Ectodermal cell (in vitro differentiated cells): ENCODE results near the gene SLC16A6.
"Not testable (repeated sequence)": the region's sequence is repeated elsewhere in the genome, so short reads cannot be mapped to it uniquely, and the experiment has no call there.

Experiments used
- H3K27ac ChIP-seq: 2 replicates; pipeline ENCODE4 v1.7.0; 2013; ENCODE audit warnings: mild to moderate bottlenecking, low read depth, low read length; ENCODE audit not compliant: insufficient read depth, poor library complexity, severe bottlenecking
- H3K27me3 ChIP-seq: 2 replicates; pipeline ENCODE4 v1.7.0; 2013; ENCODE audit warnings: mild to moderate bottlenecking, low read length; ENCODE audit not compliant: insufficient read depth, control insufficient read depth, poor library complexity, severe bottlenecking
- H3K36me3 ChIP-seq: one replicate; pipeline ENCODE4 v1.7.0; 2013; ENCODE audit warnings: low read length; ENCODE audit not compliant: control insufficient read depth, insufficient read depth
- H3K4me1 ChIP-seq: one replicate; pipeline ENCODE4 v1.7.0; 2013; ENCODE audit warnings: low read length; ENCODE audit not compliant: control insufficient read depth, insufficient read depth
- H3K4me3 ChIP-seq: 2 replicates; pipeline ENCODE4 v1.7.0; 2013; ENCODE audit warnings: low read depth, low read length, control low read depth; ENCODE audit not compliant: insufficient read depth
- H3K9me3 ChIP-seq: 2 replicates; pipeline ENCODE4 v1.7.0; 2013; ENCODE audit warnings: mild to moderate bottlenecking, low read length, moderate library complexity; ENCODE audit not compliant: control insufficient read depth
- WGBS, 2 experiments: methylation state at CpG; one replicate each; pipeline ENCODE4 v1.1.7; 2013; ENCODE audit warnings: missing lambda C conversion rate in 2 of 2; 5-methylcytosine and 5-hydroxymethylcytosine counted together

Gene SLC16A6

DNA sequence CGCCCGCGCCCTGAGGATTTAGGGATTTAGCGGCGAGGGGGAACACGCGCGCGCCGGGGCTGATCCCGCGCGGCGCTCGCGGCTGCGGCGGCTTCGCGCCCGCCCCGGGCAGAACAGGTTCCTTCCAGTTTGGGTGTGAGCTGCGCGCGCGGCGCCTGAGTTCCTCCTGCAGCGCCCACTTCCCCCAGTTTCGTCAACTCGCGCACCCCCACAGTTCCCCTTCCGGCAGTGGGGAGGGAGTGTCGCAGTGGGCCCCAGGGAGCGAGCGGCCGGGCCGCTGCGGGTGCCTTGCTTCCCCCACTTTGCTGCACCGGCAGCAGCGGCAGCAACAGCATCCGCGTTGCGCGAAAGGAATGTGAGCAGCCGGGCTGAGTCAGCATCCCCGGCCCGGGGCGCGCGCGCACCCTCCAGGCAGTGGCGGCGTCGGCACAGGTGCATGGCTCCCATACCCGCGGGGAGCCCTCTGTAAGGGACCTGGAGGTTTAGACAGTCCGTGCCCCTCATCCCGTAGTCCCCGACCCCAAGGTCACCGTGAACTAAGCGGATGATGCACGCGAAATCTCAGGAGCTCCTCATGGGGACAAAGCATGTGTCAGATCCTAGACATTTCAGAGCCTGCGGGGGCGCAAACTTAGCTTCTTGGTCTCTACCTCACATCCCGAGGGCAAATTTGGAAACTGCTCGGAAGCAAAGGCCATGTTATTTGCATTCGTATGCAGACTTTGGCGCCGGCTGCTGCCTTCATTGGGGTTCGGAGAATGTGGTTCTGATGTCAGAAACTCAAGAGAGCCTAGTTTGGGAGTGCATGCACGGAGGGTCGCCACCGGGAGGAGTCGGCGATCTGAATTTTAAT, 1.1 kb upstream of the SLC16A6 start:
- Histone ChIP-seq H3K27ac (peak overlapping the region; percentile 76), H3K9me3 (no peaks in the 10 kb centered on the region), H3K27me3 (peaks cover 52% of the 10 kb centered on the region), H3K4me1 (peaks cover 24% of the 10 kb centered on the region), H3K4me3 (peak overlapping the region; percentile 79), H3K36me3 (no peaks in the 10 kb centered on the region)
- WGBS, 2 experiments, result 0% methylated on average over 76 of the region's 76 CpGs

DNA sequence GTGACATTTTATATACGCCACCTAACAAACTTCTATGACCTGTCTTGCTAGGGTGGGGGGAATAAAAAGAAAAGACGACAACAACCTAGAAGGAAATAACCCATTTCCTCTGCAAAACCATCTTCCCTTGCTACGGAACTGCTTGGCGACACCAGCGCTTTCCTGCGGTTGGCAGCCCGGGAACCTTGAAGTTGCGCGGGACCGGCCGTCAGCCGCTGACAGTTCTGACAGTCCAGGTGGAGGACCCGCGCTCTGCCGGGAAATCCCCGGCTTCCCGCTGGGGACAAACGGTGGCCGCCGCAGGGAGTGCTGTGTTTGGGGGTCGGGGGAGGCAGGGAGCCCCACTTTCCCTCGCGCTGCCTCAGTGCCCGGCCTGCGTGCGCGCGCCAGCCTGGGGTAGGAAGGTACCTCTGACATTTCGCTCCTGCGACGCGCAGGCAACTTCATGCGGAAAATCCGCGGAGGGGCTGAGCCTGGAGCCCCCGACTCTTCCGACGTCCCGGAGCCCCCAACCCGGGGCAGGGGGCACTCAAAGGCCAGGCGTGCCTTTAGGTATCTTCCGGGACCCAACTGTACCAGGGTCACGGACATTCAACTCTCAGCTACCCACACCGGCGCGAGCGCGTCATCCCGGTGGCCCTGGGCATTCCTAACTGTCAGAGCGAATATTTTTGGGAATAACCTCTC, 516 bp downstream of the SLC16A6 start:
- Histone ChIP-seq H3K4me1 (peaks cover 20% of the 10 kb centered on the region), H3K9me3 (no peaks in the 10 kb centered on the region), H3K27ac (no peak overlapping the region), H3K4me3 (peak overlapping the region; percentile 79), H3K27me3 (peaks cover 52% of the 10 kb centered on the region), H3K36me3 (no peaks in the 10 kb centered on the region)
- 1% methylated on average over 49 of the region's 50 CpGs for WGBS, 2 experiments

DNA sequence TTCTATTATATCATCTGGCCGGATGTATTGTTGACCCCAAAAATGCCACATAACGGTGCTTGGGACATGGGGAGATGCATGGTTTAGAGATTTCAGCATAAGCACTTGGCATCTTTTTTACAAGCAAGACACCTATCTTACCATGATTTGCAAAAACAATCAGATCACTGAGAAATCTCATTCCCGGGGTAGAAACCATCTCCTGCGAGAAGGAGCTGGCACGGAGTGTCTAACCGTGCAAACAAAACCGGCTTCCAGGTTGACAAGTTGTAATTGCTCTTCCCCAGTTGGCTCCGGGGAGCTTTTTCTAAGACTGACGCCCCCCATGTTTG, 1.0 kb downstream of the SLC16A6 start:
- WGBS, 2 experiments, result 21 to 28% methylated on average over 9 of the region's 9 CpGs
- Histone ChIP-seq H3K27ac (no peak overlapping the region), H3K4me1 (peaks cover 20% of the 10 kb centered on the region), H3K4me3 (peak overlapping the region; percentile 79), H3K9me3 (no peaks in the 10 kb centered on the region), H3K27me3 (peaks cover 52% of the 10 kb centered on the region), H3K36me3 (no peaks in the 10 kb centered on the region)

DNA sequence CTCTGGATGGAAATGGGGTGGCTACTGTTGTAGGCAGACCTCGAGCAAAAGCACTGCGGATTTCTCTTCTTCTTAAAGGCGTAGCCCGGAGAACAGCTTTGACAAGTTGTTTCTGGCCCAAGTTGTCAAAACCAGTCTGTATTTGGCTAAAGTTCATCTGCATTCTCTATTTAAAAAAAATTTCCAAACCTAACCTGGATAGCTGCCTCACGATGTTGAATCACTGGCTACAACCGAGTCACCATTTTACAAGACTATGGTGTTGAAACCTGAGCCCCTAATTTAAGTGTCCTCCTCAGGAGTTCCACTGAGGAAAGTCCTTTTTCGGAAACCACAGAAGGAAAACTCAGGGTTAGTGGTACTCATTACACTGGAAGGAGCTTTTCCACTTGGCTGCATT, 1.5 kb downstream of the SLC16A6 start:
- no peak overlapping the region for H3K4me3 ChIP-seq
- peaks cover 20% of the 10 kb centered on the region for H3K4me1 ChIP-seq
- 49 to 53% methylated on average over 7 of the region's 7 CpGs for WGBS, 2 experiments
- H3K27ac ChIP-seq, result no peak overlapping the region
- H3K27me3 ChIP-seq, result peaks cover 52% of the 10 kb centered on the region
- no peaks in the 10 kb centered on the region for H3K36me3 ChIP-seq
- no peaks in the 10 kb centered on the region for H3K9me3 ChIP-seq

DNA sequence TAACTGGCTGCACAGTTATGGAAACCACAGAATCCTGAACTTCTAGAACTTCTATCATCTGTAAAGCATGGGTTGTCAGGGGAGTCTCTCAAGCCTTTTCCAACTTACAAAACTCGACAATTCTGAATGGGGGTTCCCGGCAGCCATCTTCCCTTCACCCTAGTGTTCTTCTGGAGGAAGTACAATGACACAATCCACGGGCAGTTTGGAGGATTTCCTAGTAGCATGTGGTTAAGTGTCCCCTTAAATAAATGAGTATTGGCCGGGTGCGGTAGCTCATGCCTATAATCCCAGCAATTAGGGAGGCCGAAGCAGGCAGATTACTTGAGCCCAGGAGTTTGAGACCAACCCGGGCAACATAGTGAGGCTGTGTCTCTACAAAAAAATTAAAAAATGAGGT, 2.1 kb downstream of the SLC16A6 start:
- WGBS, 2 experiments, result 84 to 92% methylated on average over 7 of the region's 7 CpGs
- Histone ChIP-seq H3K36me3 (no peaks in the 10 kb centered on the region), H3K4me3 (no peak overlapping the region)

DNA sequence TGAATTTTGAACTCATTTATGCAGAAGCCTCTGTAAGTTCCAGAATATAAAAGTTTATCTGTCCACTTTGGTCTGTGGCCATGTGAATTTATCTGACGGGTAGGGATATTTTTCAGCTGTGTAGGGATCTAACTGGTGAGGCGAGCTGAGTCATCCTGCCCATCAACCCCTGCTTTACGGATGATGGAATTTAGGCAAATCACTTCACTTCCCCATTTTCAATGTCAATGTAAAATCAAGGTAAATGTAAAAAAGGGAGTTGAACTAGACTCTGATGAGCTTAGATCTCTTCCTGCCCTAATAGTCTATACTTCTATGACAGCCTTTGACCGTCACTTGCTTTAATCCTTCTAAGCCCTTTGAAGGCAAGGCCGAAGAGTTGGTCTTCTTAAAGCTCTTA, 2.6 kb downstream of the SLC16A6 start:
- peaks cover 12% of the 10 kb centered on the region for H3K4me1 ChIP-seq
- no peaks in the 10 kb centered on the region for H3K9me3 ChIP-seq
- H3K27ac ChIP-seq, result no peak overlapping the region
- no peak overlapping the region for H3K4me3 ChIP-seq
- peaks cover 50% of the 10 kb centered on the region for H3K27me3 ChIP-seq
- H3K36me3 ChIP-seq, result no peaks in the 10 kb centered on the region
- WGBS, 2 experiments, result 92 to 96% methylated on average over 4 to 5 of the region's 5 CpGs

More for the DNA sequence above, 2.1 kb downstream of the SLC16A6 start:
- Histone ChIP-seq H3K27me3 (peaks cover 52% of the 10 kb centered on the region), H3K9me3 (no peaks in the 10 kb centered on the region), H3K27ac (no peak overlapping the region), H3K4me1 (peaks cover 14% of the 10 kb centered on the region)

DNA sequence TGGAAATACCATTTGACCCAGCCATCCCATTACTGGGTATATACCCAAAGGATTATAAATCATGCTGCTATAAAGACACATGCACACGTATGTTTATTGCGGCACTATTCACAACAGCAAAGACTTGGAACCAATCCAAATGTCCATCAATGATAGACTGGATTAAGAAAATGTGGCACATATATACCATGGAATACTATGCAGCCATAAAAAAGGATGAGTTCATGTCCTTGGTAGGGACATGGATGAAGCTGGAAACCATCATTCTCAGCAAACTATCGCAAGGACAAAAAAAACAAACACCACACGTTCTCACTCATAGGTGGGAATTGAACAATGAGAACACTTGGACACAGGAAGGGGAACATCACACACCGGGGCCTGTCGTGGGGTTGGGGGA, 9.0 kb downstream of the SLC16A6 start:
- H3K27me3 ChIP-seq, H3K36me3 ChIP-seq, H3K4me3 ChIP-seq, H3K27ac ChIP-seq, H3K4me1 ChIP-seq, H3K9me3 ChIP-seq: not testable (repeated sequence)
- WGBS, 2 experiments, result 80% methylated on average over 2 of the region's 6 CpGs; no CpG with 5 or more reads in 1 of the 2 experiments

DNA sequence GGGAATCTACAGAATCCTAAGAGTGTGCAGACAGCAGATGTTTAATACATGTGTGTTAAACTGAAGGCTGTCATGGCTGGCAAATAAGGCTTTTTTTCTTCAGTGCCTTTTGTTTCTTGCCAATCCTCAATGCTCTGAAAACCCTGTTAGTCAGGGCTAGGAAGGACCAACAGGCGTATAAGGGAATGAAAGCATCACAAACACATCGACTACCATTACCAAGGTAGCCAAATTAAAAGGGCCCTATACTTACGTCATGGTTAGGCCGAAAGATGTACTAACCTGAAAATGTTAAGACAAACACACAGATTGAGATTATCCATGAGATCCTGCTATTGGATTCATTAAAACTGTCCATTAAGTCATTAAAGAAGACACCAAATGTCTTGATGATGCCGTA, 13.1 kb downstream of the SLC16A6 start:
- no peaks in the 10 kb centered on the region for H3K9me3 ChIP-seq
- no peak overlapping the region for H3K27ac ChIP-seq
- H3K4me3 ChIP-seq, result no peak overlapping the region
- no peaks in the 10 kb centered on the region for H3K27me3 ChIP-seq
- no peaks in the 10 kb centered on the region for H3K36me3 ChIP-seq
- 93 to 94% methylated on average over 5 of the region's 5 CpGs for WGBS, 2 experiments
- H3K4me1 ChIP-seq, result no peaks in the 10 kb centered on the region

DNA sequence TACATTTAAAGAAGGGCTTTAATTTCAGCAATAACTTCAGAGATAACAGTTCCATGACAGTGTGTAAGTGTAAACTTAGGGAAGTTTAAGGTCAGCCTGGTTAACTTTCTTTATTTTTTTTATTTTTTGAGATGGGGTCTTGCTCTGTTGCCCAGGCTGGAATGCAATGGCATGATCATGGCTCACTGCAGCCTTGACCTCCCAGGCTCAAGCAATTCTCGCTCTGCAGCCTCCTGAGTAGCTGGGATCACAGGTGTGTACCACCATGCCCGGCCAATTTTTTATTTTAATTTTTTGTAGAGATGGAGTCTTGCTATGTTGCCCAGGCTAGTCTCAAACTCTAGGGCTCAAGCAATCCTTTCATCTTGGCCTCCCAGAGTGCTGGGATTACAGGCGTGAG, 14.6 kb downstream of the SLC16A6 start:
- H3K9me3 ChIP-seq, H3K27ac ChIP-seq, H3K36me3 ChIP-seq, H3K4me1 ChIP-seq, H3K4me3 ChIP-seq, H3K27me3 ChIP-seq: not testable (repeated sequence)
- WGBS, 2 experiments, result 91 to 93% methylated on average over 3 of the region's 3 CpGs

DNA sequence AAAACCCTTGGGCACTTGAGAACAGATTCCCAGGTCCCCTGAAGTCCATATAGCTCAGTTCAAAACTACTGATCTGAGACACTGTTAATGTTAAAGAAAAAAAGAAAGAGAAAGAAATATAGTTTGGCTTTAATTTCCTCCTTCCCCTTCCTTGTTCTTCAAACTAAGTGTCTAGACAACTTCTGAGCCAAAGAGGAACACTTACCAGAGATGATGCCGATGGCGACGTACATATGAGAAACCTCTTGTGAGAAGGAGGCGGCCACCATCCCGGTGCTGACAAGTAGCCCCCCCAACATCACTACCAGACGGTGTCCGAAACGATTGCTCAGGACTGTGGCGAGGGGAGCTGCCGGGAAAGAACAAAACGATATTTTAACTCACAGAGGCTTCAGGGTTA, 17.2 kb downstream of the SLC16A6 start:
- Histone ChIP-seq H3K36me3 (no peaks in the 10 kb centered on the region), H3K4me3 (no peak overlapping the region)
- 95% methylated on average over 11 of the region's 11 CpGs for WGBS, 2 experiments

More for the DNA sequence above, 17.2 kb downstream of the SLC16A6 start:
- Histone ChIP-seq H3K4me1 (no peaks in the 10 kb centered on the region), H3K27ac (no peak overlapping the region), H3K27me3 (no peaks in the 10 kb centered on the region), H3K9me3 (no peaks in the 10 kb centered on the region)
